ENCODE data around the gene NOS1AP.

DNA sequence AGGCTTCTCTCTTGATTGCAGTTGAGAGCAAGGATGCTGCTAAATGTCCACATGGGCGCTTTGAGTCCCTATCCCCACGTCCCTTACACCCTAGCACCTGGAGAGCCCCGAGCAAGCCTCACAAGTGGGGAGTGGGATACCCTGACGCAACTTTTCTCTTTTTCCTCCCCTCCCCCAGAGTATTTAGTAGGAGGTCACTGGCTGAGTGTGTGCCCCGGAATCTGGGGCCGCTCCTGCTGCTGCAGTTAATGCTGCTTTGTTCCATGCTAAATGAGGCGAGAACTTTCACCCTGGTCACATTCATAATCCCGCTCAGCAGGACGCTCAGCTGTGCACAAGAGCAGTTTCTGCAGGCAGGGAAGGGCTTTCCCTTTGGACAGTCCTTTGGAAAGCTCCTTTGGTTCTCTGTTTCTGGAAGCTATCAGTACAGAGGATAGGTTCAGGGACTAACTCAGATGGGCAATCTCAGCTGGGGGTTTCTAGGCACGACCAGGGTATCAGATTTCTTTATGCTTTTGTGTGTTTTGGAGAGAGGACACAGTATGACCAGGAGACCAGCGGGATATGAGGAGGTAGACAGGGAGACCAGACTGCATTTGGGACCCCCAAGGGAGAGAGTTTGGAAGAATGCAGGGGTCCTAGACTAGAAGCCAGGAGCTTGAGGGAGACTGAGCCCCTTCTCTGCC is 75.9 kb downstream of the NOS1AP start:
- TF ChIP-seq, protein P1, sequence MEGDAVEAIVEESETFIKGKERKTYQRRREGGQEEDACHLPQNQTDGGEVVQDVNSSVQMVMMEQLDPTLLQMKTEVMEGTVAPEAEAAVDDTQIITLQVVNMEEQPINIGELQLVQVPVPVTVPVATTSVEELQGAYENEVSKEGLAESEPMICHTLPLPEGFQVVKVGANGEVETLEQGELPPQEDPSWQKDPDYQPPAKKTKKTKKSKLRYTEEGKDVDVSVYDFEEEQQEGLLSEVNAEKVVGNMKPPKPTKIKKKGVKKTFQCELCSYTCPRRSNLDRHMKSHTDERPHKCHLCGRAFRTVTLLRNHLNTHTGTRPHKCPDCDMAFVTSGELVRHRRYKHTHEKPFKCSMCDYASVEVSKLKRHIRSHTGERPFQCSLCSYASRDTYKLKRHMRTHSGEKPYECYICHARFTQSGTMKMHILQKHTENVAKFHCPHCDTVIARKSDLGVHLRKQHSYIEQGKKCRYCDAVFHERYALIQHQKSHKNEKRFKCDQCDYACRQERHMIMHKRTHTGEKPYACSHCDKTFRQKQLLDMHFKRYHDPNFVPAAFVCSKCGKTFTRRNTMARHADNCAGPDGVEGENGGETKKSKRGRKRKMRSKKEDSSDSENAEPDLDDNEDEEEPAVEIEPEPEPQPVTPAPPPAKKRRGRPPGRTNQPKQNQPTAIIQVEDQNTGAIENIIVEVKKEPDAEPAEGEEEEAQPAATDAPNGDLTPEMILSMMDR (conservative IDR thresholded peaks at IDR 0.05; ENCODE audit: low read depth, low read length): no peak
- no peak for TF ChIP-seq EZH2 (IDR thresholded peaks at IDR 0.05; ENCODE audit: low read length, unreplicated experiment)
